SK-N-MC (cell line): ENCODE results near the gene PEDS1.

Source experiments
- EZH2 ChIP-seq: fragments of 200-600 bp; sonication (generic); IDR thresholded peaks from one replicate; pipeline ENCODE4 v1.6.1; 2017; ENCODE audit warnings: antibody characterized with exemption
- FOXP2 ChIP-seq: optimal IDR thresholded peaks from 2 replicates; pipeline ENCODE3; 2011; ENCODE audit warnings: mild to moderate bottlenecking, moderate library complexity; ENCODE audit not compliant: insufficient read depth; ENCODE audit errors: extremely low read length, control extremely low read depth

DNA sequence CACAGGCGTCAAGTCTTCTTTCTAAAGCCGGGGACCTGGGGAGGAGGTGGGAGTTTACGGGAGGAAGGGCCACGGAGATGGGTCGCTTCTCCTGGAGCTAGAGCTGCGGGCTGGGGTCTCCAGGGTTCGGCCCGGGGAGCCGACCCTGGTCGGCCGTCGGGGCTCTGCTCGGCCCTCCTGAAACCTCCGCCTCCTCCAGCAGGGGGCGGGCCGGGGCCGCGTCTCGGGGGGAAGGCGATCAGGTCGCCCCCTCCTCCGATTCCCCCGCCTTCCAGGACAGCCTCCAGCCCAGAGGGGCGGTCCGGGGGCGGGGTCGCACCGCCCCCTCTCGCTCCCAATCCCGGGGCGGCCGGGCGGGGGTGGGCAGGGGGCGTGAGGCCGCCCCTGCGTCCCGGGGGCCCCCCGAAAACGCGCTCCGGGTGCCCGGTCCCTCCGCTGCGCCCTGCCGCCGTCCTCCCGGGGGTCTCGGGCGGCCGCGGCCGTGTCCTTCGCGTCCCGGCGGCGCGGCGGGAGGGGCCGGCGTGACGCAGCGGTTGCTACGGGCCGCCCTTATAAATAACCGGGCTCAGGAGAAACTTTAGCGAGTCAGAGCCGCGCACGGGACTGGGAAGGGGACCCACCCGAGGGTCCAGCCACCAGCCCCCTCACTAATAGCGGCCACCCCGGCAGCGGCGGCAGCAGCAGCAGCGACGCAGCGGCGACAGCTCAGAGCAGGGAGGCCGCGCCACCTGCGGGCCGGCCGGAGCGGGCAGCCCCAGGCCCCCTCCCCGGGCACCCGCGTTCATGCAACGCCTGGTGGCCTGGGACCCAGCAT lies 36.9 kb upstream of the PEDS1 start, which contains the start of gene CEBPB:
- TF ChIP-seq FOXP2 (no peak), EZH2 (no peak)
